Hepatocyte (in vitro differentiated cells): Measurements from ENCODE around the gene CST11. TPM values are rescaled to one million over a fixed set of nuclear protein-coding genes. Genes with fewer than 3 reads are reported as not detected.

Experiments
- DNase-seq: peaks from one replicate; pipeline ENCODE4 v3.0.0-alpha.2; 2016; ENCODE audit warnings: low spot score
- H2AFZ ChIP-seq: fragments of 200-600 bp; sonication (generic); 2 replicates; pipeline ENCODE4 v1.6.0; 2016; ENCODE audit warnings: antibody characterized with exemption, mild to moderate bottlenecking
- H3K27ac ChIP-seq: fragments of 200-600 bp; sonication (generic); 2 replicates; pipeline ENCODE4 v1.5.1; 2016; ENCODE audit warnings: mild to moderate bottlenecking
- H3K27me3 ChIP-seq: fragments of 200-600 bp; sonication (generic); 2 replicates; pipeline ENCODE4 v1.6.1; 2016
- H3K36me3 ChIP-seq: fragments of 200-600 bp; sonication (generic); replicated peaks from 2 replicates; pipeline ENCODE4 v1.5.1; 2016; ENCODE audit warnings: low read depth; ENCODE audit not compliant: insufficient read depth
- H3K4me1 ChIP-seq: fragments of 200-600 bp; sonication (generic); 2 replicates; pipeline ENCODE4 v1.5.1; 2016; ENCODE audit warnings: mild to moderate bottlenecking, moderate library complexity; ENCODE audit not compliant: insufficient read depth
- H3K4me2 ChIP-seq: fragments of 200-600 bp; sonication (generic); 2 replicates; pipeline ENCODE4 v1.6.0; 2016
- H3K4me3 ChIP-seq: fragments of 200-600 bp; sonication (generic); 2 replicates; pipeline ENCODE4 v1.5.1; 2016; ENCODE audit warnings: mild to moderate bottlenecking
- H3K79me2 ChIP-seq: fragments of 200-600 bp; sonication (generic); 2 replicates; pipeline ENCODE4 v1.6.0; 2017; ENCODE audit warnings: mild to moderate bottlenecking
- H3K9me2 ChIP-seq: fragments of 200-600 bp; sonication (generic); replicated peaks from 2 replicates; pipeline ENCODE4 v1.6.0; 2017; ENCODE audit warnings: mild to moderate bottlenecking; ENCODE audit not compliant: insufficient read depth
- H3K9me3 ChIP-seq: fragments of 200-600 bp; sonication (generic); 2 replicates; pipeline ENCODE4 v1.5.1; 2016; ENCODE audit warnings: low read depth, mild to moderate bottlenecking
- H4K20me1 ChIP-seq: fragments of 200-600 bp; sonication (generic); 2 replicates; pipeline ENCODE4 v1.6.0; 2016; ENCODE audit warnings: mild to moderate bottlenecking; ENCODE audit not compliant: insufficient read depth, poor library complexity, severe bottlenecking
- CTCF ChIP-seq: fragments of 200-600 bp; sonication (generic); IDR thresholded peaks from 2 replicates; pipeline ENCODE4 v1.5.1; 2016; ENCODE audit warnings: antibody characterized with exemption, mild to moderate bottlenecking; ENCODE audit not compliant: poor library complexity
- EZH2 ChIP-seq: fragments of 200-600 bp; sonication (generic); IDR thresholded peaks from 2 replicates; pipeline ENCODE4 v1.6.1; 2016; ENCODE audit warnings: antibody characterized with exemption, mild to moderate bottlenecking, borderline replicate concordance
- EZH2phosphoT487 ChIP-seq: fragments of 200-600 bp; sonication (generic); IDR thresholded peaks from one replicate; pipeline ENCODE4 v1.6.1; 2018; ENCODE audit warnings: antibody characterized with exemption, mild to moderate bottlenecking, low read depth, moderate library complexity; ENCODE audit not compliant: unreplicated experiment, severe bottlenecking
- WGBS: methylation state at CpG from one replicate; pipeline ENCODE4 v1.1.6; 2016; ENCODE audit warnings: low lambda C conversion rate; ENCODE audit errors: missing lambda C conversion rate; 5-methylcytosine and 5-hydroxymethylcytosine counted together
- polyA plus RNA-seq: library from polyadenylated mRNA; unstranded; fragments of >200 nt; fragmentation: Nextera tagmentation; extraction: Ambion mirVana; gene quantifications from 2 replicates; pipeline ENCODE4 v1.2.1, GENCODE V29; 2016
- total RNA-seq: library from RNA; depleted of rRNA; stranded (reverse); fragments of >200 nt; gene quantifications from 2 replicates; pipeline ENCODE4 v1.2.3, GENCODE V29; 2014

The CST11 gene
- total and polyA plus RNA-seq, 2 experiments from 2014 or later = not detected

- TF ChIP-seq EZH2 = no peak
- TF ChIP-seq CTCF = no peak
- no peak for TF ChIP-seq EZH2phosphoT487
- no peak overlapping the region for H3K4me2 ChIP-seq
These were observed 14.0 kb downstream of the CST11 start for GRCh38 chr20:23438661-23439060.

DNA sequence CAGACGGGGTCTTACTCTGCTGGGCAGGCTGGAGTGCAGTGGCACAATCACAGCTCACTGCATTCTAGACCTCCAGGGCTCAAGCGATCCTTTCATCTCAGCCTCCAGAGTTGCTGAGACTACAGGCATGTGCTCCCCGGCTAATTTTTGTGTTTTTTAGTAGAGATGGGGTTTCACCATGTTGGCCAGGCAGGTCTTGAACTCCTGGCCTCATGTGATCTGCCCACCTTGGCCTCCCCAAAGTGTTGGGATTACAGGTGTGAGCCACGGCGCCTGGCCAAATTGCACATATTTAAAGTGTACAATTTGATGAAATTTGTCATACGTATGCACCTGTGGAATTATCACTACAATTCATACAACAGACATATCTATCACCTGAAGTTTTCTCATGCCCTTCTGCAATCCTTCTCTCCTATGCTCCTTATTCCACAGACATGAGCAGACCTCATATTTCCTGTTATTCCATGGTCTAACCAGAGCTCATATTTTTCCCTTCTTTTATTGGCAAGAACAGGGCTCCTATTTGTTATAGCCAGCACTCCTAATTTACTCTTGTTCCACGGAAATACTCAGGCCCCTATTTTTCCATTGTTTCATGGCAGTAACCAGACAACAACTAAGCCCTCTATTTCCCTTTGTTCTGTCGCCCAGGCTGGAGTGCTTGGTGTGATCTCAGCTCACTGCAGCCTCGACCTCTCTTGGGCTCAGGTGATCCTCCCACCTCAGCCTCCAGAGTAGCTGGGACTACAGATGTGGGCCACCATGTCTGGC is 15.4 kb downstream of the CST11 start:
- H3K4me1 ChIP-seq = peaks cover 10% of the 10 kb centered on the region
- no peak overlapping the region for H3K4me3 ChIP-seq
- no peak for DNase-seq
- no peaks in the 10 kb centered on the region for H3K79me2 ChIP-seq
- no peaks in the 10 kb centered on the region for H3K9me2 ChIP-seq
- no peak overlapping the region for H2AFZ ChIP-seq
- no peaks in the 10 kb centered on the region for H3K9me3 ChIP-seq
- H3K27ac ChIP-seq = peak overlapping the region; percentile 50
- 98% methylated on average over 9 of the region's 9 CpGs for WGBS
- H3K27me3 ChIP-seq = no peaks in the 10 kb centered on the region
- H4K20me1 ChIP-seq = no peaks in the 10 kb centered on the region
- TF ChIP-seq CTCF (no peak), EZH2phosphoT487 (no peak), EZH2 (no peak)
- no peak overlapping the region for H3K4me2 ChIP-seq
- H3K36me3 ChIP-seq = no peaks in the 10 kb centered on the region

More at GRCh38 chr20:23438661-23439060, 14.0 kb downstream of the CST11 start:
- H3K79me2 ChIP-seq = no peaks in the 10 kb centered on the region
- no peak overlapping the region for H2AFZ ChIP-seq
- DNase-seq = no peak
- H3K4me3 ChIP-seq = no peak overlapping the region
- H3K9me2 ChIP-seq = no peaks in the 10 kb centered on the region
- 81% methylated on average over 5 of the region's 5 CpGs for WGBS
- H4K20me1 ChIP-seq = no peaks in the 10 kb centered on the region
- H3K4me1 ChIP-seq = peaks cover 10% of the 10 kb centered on the region
- H3K27me3 ChIP-seq = no peaks in the 10 kb centered on the region
- H3K27ac ChIP-seq = no peak overlapping the region
- no peaks in the 10 kb centered on the region for H3K36me3 ChIP-seq
- no peaks in the 10 kb centered on the region for H3K9me3 ChIP-seq

DNA sequence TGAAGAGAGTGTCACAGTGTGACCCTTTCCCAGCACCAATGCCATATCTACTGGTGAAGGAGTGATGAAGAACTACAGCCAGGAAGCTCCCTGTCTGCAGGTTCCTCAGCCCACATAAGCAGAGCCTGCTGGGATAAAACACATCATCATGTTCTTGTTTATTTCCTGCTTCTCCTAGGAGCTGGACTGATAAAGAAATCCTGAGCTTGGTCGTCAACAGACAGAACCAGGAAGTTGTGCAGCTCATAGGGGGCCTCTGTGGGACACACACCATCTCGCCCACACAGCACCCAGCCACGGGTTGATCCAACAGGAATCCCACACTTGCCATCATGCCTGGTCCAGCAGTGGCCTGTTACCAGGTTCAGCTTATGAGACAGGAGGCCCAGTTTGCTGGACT is 16.0 kb downstream of the CST11 start:
- Histone ChIP-seq H2AFZ (peak overlapping the region; percentile 55), H3K4me1 (peaks cover 10% of the 10 kb centered on the region), H4K20me1 (no peaks in the 10 kb centered on the region), H3K4me3 (no peak overlapping the region), H3K9me3 (no peaks in the 10 kb centered on the region), H3K27ac (peak overlapping the region; percentile 50), H3K79me2 (no peaks in the 10 kb centered on the region), H3K4me2 (no peak overlapping the region), H3K27me3 (no peaks in the 10 kb centered on the region), H3K9me2 (no peaks in the 10 kb centered on the region), H3K36me3 (no peaks in the 10 kb centered on the region)
- DNase-seq = peak; percentile 42
- TF ChIP-seq EZH2phosphoT487 = no peak
- no peak for TF ChIP-seq EZH2
- no peak for TF ChIP-seq CTCF
- 59% methylated on average over 3 of the region's 3 CpGs for WGBS
